Vein endothelial cell (primary cell): ENCODE data around the gene KCNH1. TPM values are rescaled to one million over a fixed set of nuclear protein-coding genes. Genes with fewer than 3 reads are reported as not detected.

Experiments
- total RNA-seq: library from RNA; depleted of rRNA; stranded (reverse); fragments of >200 nt; gene quantifications from 2 replicates; pipeline ENCODE4 v1.2.3, GENCODE V29; 2012

Gene KCNH1, protein sequence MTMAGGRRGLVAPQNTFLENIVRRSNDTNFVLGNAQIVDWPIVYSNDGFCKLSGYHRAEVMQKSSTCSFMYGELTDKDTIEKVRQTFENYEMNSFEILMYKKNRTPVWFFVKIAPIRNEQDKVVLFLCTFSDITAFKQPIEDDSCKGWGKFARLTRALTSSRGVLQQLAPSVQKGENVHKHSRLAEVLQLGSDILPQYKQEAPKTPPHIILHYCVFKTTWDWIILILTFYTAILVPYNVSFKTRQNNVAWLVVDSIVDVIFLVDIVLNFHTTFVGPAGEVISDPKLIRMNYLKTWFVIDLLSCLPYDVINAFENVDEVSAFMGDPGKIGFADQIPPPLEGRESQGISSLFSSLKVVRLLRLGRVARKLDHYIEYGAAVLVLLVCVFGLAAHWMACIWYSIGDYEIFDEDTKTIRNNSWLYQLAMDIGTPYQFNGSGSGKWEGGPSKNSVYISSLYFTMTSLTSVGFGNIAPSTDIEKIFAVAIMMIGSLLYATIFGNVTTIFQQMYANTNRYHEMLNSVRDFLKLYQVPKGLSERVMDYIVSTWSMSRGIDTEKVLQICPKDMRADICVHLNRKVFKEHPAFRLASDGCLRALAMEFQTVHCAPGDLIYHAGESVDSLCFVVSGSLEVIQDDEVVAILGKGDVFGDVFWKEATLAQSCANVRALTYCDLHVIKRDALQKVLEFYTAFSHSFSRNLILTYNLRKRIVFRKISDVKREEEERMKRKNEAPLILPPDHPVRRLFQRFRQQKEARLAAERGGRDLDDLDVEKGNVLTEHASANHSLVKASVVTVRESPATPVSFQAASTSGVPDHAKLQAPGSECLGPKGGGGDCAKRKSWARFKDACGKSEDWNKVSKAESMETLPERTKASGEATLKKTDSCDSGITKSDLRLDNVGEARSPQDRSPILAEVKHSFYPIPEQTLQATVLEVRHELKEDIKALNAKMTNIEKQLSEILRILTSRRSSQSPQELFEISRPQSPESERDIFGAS
- total RNA-seq = 0.10 TPM in 1 of 2 replicates, not detected in the other

GRCh38 chr1:211133836-211134669 lies at the start of gene KCNH1:
KCNH1 (minus strand) TSS chr1:211134148; CDS start chr1:211133945, 203 bp downstream.

Other genes with a start within 250 kb of the KCNH1 start
- 19.3 and 21.9 TPM in 2 replicates for gene RCOR3, start 125.2 kb upstream of the KCNH1 start, total RNA-seq
- 13.7 and 14.9 TPM in 2 replicates for gene TRAF5, start 192.7 kb upstream of the KCNH1 start, total RNA-seq